Mesenchymal stem cell (in vitro differentiated cells and primary cell): ENCODE data around the gene KCNT1.
"Not testable (repeated sequence)": the region's sequence is repeated elsewhere in the genome, so short reads cannot be mapped to it uniquely, and the experiment has no call there.

Source experiments
- DNase-seq: peaks from one replicate; pipeline ENCODE4 v3.0.0-alpha.2; 2013
- H2AFZ ChIP-seq: one replicate; pipeline ENCODE4 v1.6.1; 2013; ENCODE audit warnings: low read depth, mild to moderate bottlenecking, control low read depth, inconsistent platforms, low read length, moderate library complexity
- H2AK5ac ChIP-seq: 2 replicates; pipeline ENCODE4 v1.6.1; 2013; ENCODE audit warnings: low read length, moderate library complexity, mild to moderate bottlenecking, inconsistent platforms; ENCODE audit not compliant: severe bottlenecking
- H2BK120ac ChIP-seq: one replicate; pipeline ENCODE4 v1.6.1; 2013; ENCODE audit warnings: low read depth, mild to moderate bottlenecking, inconsistent platforms, low read length, moderate library complexity
- H2BK12ac ChIP-seq, 2 experiments: one replicate each; pipeline ENCODE4 v1.6.1; 2013; ENCODE audit warnings: inconsistent platforms in 2 of 2, low read length in 2 of 2, mild to moderate bottlenecking in 2 of 2, moderate library complexity in 2 of 2, control low read depth in 1 of 2
- H2BK15ac ChIP-seq: one replicate; pipeline ENCODE4 v1.6.1; 2013; ENCODE audit warnings: mild to moderate bottlenecking, low read depth, inconsistent platforms; ENCODE audit not compliant: poor library complexity, severe bottlenecking
- H2BK5ac ChIP-seq: 2 replicates; pipeline ENCODE4 v1.6.1; 2013; ENCODE audit warnings: low read depth, mild to moderate bottlenecking, low read length, control low read depth, inconsistent platforms; ENCODE audit not compliant: poor library complexity, severe bottlenecking
- H3K14ac ChIP-seq, 2 experiments: one replicate each; pipeline ENCODE4 v1.6.1; 2013; ENCODE audit warnings: inconsistent platforms in 2 of 2, low read length in 2 of 2, control low read depth in 1 of 2, mild to moderate bottlenecking in 1 of 2, moderate library complexity in 1 of 2
- H3K18ac ChIP-seq, 2 experiments: one replicate each; pipeline ENCODE4 v1.6.1; 2013; ENCODE audit warnings: inconsistent platforms in 2 of 2, low read length in 2 of 2, control low read depth in 1 of 2, low read depth in 1 of 2, mild to moderate bottlenecking in 1 of 2
- H3K23ac ChIP-seq, 2 experiments: one replicate each; pipeline ENCODE4 v1.6.1; 2013; ENCODE audit warnings: inconsistent platforms in 2 of 2, low read length in 2 of 2, mild to moderate bottlenecking in 2 of 2, moderate library complexity in 2 of 2, control low read depth in 1 of 2
- H3K27ac ChIP-seq: 2 replicates; pipeline ENCODE4 v1.5.1; 2013; ENCODE audit warnings: mild to moderate bottlenecking, moderate library complexity, low read length, control low read depth, inconsistent platforms; ENCODE audit not compliant: poor library complexity, severe bottlenecking
- H3K27me3 ChIP-seq, 2 experiments: 2 replicates each; pipeline versions ENCODE4 v1.6.1 to v1.7.0; 2013; ENCODE audit warnings: low read length in 2 of 2, mild to moderate bottlenecking in 2 of 2, moderate library complexity in 2 of 2, control low read depth in 1 of 2, inconsistent platforms in 1 of 2; ENCODE audit not compliant: control insufficient read depth in 1 of 2, insufficient read depth in 1 of 2
- H3K36me3 ChIP-seq, 2 experiments: 2 replicates each; pipeline versions ENCODE4 v1.6.1 to v1.7.0; 2013; ENCODE audit warnings: low read length in 2 of 2, control low read depth in 1 of 2, inconsistent platforms in 1 of 2, low read depth in 1 of 2, mild to moderate bottlenecking in 1 of 2; ENCODE audit not compliant: insufficient read depth in 2 of 2, control insufficient read depth in 1 of 2
- H3K4ac ChIP-seq, 2 experiments: one replicate each; pipeline ENCODE4 v1.6.1; 2013; ENCODE audit warnings: inconsistent platforms in 2 of 2, low read length in 2 of 2, mild to moderate bottlenecking in 2 of 2, moderate library complexity in 2 of 2, control low read depth in 1 of 2, low read depth in 1 of 2
- H3K4me1 ChIP-seq: 2 replicates; pipeline ENCODE4 v1.6.1; 2013; ENCODE audit warnings: low read depth, low read length, control low read depth; ENCODE audit not compliant: control insufficient read depth, insufficient read depth
- H3K4me2 ChIP-seq: 2 replicates; pipeline ENCODE4 v1.6.1; 2013; ENCODE audit warnings: low read length, mild to moderate bottlenecking, inconsistent platforms; ENCODE audit not compliant: poor library complexity, severe bottlenecking
- H3K4me3 ChIP-seq, 2 experiments: 2 replicates each; pipeline versions ENCODE4 v1.5.1 to v1.7.0; 2013; ENCODE audit warnings: low read length in 2 of 2, mild to moderate bottlenecking in 2 of 2, control low read depth in 1 of 2, low read depth in 1 of 2; ENCODE audit not compliant: insufficient read depth in 1 of 2
- H3K79me1 ChIP-seq: replicated peaks from 2 replicates; pipeline ENCODE4 v1.6.1; 2013; ENCODE audit warnings: mild to moderate bottlenecking, control low read depth, low read length, inconsistent platforms; ENCODE audit not compliant: poor library complexity, severe bottlenecking
- H3K9ac ChIP-seq: 2 replicates; pipeline ENCODE4 v1.7.0; 2013; ENCODE audit warnings: mild to moderate bottlenecking, low read length, moderate library complexity
- H3K9me3 ChIP-seq: 2 replicates; pipeline ENCODE4 v1.7.0; 2013; ENCODE audit warnings: mild to moderate bottlenecking, low read length; ENCODE audit not compliant: control insufficient read depth
- H4K8ac ChIP-seq: one replicate; pipeline ENCODE4 v1.6.1; 2013; ENCODE audit warnings: inconsistent platforms, mild to moderate bottlenecking, low read length, moderate library complexity
- H4K91ac ChIP-seq: one replicate; pipeline ENCODE4 v1.6.1; 2013; ENCODE audit warnings: mild to moderate bottlenecking, low read length, inconsistent platforms
- WGBS: methylation state at CpG from one replicate; pipeline ENCODE4 v1.1.7; 2013; ENCODE audit warnings: mixed read lengths; 5-methylcytosine and 5-hydroxymethylcytosine counted together

The KCNT1 gene

GRCh38 chr9:135670721-135671590 lies 31.0 kb upstream of the KCNT1 start:
- no peak overlapping the region for H2BK15ac ChIP-seq
- H3K23ac ChIP-seq, result no peak overlapping the region
- H2BK120ac ChIP-seq, result no peak overlapping the region
- no peak overlapping the region for H4K8ac ChIP-seq
- H3K14ac ChIP-seq, result no peak overlapping the region
- H3K27ac ChIP-seq, result no peak overlapping the region
- H3K4ac ChIP-seq, result no peak overlapping the region
- H2AK5ac ChIP-seq, result no peak overlapping the region
- no peak overlapping the region for H2BK5ac ChIP-seq
- no peak overlapping the region for H3K9ac ChIP-seq
- DNase-seq, result no peak
- H3K36me3 ChIP-seq, result no peaks in the 10 kb centered on the region
- H4K91ac ChIP-seq, result no peak overlapping the region
- H3K9me3 ChIP-seq, result no peaks in the 10 kb centered on the region
- H3K4me3 ChIP-seq, result no peak overlapping the region
- no peak overlapping the region for H3K4me2 ChIP-seq
- no peak overlapping the region for H3K18ac ChIP-seq
- H2BK12ac ChIP-seq, result no peak overlapping the region
- H3K79me1 ChIP-seq, result no peaks in the 10 kb centered on the region
- 89% methylated on average over 41 of the region's 41 CpGs for WGBS
- H3K27me3 ChIP-seq, result peaks cover 0 to 7% of the 10 kb centered on the region in 2 experiments
- no peaks in the 10 kb centered on the region for H3K4me1 ChIP-seq
- no peak overlapping the region for H2AFZ ChIP-seq

- Histone ChIP-seq H2BK15ac (no peak overlapping the region), H2AFZ (no peak overlapping the region), H3K4ac (no peak overlapping the region), H2BK120ac (no peak overlapping the region), H3K79me1 (no peaks in the 10 kb centered on the region), H2BK5ac (no peak overlapping the region), H3K9me3 (no peaks in the 10 kb centered on the region), H3K27me3 (peaks cover 0 to 7% of the 10 kb centered on the region in 2 experiments), H3K18ac (no peak overlapping the region), H3K4me2 (no peak overlapping the region), H2AK5ac (no peak overlapping the region), H3K9ac (no peak overlapping the region), H3K27ac (no peak overlapping the region), H2BK12ac (no peak overlapping the region), H4K91ac (no peak overlapping the region), H3K36me3 (no peaks in the 10 kb centered on the region), H4K8ac (no peak overlapping the region), H3K23ac (no peak overlapping the region), H3K4me3 (no peak overlapping the region), H3K14ac (no peak overlapping the region), H3K4me1 (no peaks in the 10 kb centered on the region)
- 52% methylated on average over 14 of the region's 17 CpGs for WGBS
- DNase-seq, result no peak
Observed at GRCh38 chr9:135671591-135672041, 30.4 kb upstream of the KCNT1 start.

- H3K23ac ChIP-seq, H3K4me1 ChIP-seq, H4K8ac ChIP-seq, H3K36me3 ChIP-seq, H2BK12ac ChIP-seq, DNase-seq, H3K9ac ChIP-seq, H2BK5ac ChIP-seq, H2BK15ac ChIP-seq, H3K14ac ChIP-seq, H3K27ac ChIP-seq, H3K27me3 ChIP-seq, H3K4me3 ChIP-seq, H3K79me1 ChIP-seq, H3K18ac ChIP-seq, H2AK5ac ChIP-seq, H4K91ac ChIP-seq, H3K4me2 ChIP-seq, H2BK120ac ChIP-seq, H2AFZ ChIP-seq, H3K4ac ChIP-seq, H3K9me3 ChIP-seq: not testable (repeated sequence)
- 84% methylated on average over 3 of the region's 7 CpGs for WGBS
Observed at GRCh38 chr9:135672786-135673185, 29.2 kb upstream of the KCNT1 start.

GRCh38 chr9:135673941-135674340 lies 28.0 kb upstream of the KCNT1 start:
- Histone ChIP-seq H2AFZ (no peak overlapping the region), H2BK15ac (no peak overlapping the region), H2BK12ac (no peak overlapping the region), H3K27me3 (peaks cover 0 to 7% of the 10 kb centered on the region in 2 experiments), H2BK5ac (no peak overlapping the region), H3K14ac (no peak overlapping the region), H3K4me1 (no peaks in the 10 kb centered on the region), H3K18ac (no peak overlapping the region), H3K4me3 (no peak overlapping the region), H3K4ac (no peak overlapping the region), H2AK5ac (no peak overlapping the region), H3K36me3 (no peaks in the 10 kb centered on the region), H3K79me1 (no peaks in the 10 kb centered on the region), H3K9me3 (no peaks in the 10 kb centered on the region), H3K23ac (no peak overlapping the region), H4K91ac (no peak overlapping the region), H3K27ac (no peak overlapping the region), H3K9ac (no peak overlapping the region), H2BK120ac (no peak overlapping the region), H3K4me2 (no peak overlapping the region), H4K8ac (no peak overlapping the region)
- DNase-seq, result no peak
- 69% methylated on average over 8 of the region's 8 CpGs for WGBS
